ENCODE results near the gene ZMIZ2. TPM values are rescaled to one million over a fixed set of nuclear protein-coding genes. Genes with fewer than 3 reads are reported as not detected.
"Not testable (repeated sequence)": the region's sequence is repeated elsewhere in the genome, so short reads cannot be mapped to it uniquely, and the experiment has no call there.

ZMIZ2 gene
- total RNA-seq, 1 experiment from 2014 or later: 100 TPM

- intact Hi-C loops (cut with micrococcal nuclease): loop anchor here (10.0 kb wide), 2 partner anchors 55 to 105 kb away; partner anchors contain the start of gene ZMIZ2
- ChIA-PET POLR2A (interaction anchor here (0.6 to 4.4 kb wide), 3 partner anchors 11 to 160 kb away, joined by 3 to 75 read pairs (median 12); partner anchors contain the start of gene H2AZ2), CTCF (interaction anchor here (0.6 kb wide), 2 partner anchors 43 to 336 kb away, joined by 4 to 6 read pairs; no protein-coding TSS in a partner anchor)
- Mint-ChIP-seq H3K27me3 (ENCODE audit: insufficient read depth, unreplicated experiment) (no peaks in the 10 kb centered on the region), H3K4me1 (ENCODE audit: insufficient read depth, unreplicated experiment) (peaks cover 6% of the 10 kb centered on the region), H3K27ac (ENCODE audit: low read depth, unreplicated experiment) (peak overlapping the region; percentile 27), H3K9me3 (ENCODE audit: unreplicated experiment) (no peaks in the 10 kb centered on the region), H3K4me3 (ENCODE audit: unreplicated experiment) (peak overlapping the region; percentile 36), H3K36me3 (ENCODE audit: insufficient read depth, unreplicated experiment) (peaks cover 90% of the 10 kb centered on the region)
- BruUV-seq (replicated peaks): no TSS peak
- no peak for TF ChIP-seq CTCF (IDR thresholded peaks at IDR 0.05; ENCODE audit: unreplicated experiment)
- DNase-seq (ENCODE audit: unreplicated experiment): no peak
Observed at GRCh38 chr7:44799939-44800338, 51.3 kb downstream of the ZMIZ2 start.

DNA sequence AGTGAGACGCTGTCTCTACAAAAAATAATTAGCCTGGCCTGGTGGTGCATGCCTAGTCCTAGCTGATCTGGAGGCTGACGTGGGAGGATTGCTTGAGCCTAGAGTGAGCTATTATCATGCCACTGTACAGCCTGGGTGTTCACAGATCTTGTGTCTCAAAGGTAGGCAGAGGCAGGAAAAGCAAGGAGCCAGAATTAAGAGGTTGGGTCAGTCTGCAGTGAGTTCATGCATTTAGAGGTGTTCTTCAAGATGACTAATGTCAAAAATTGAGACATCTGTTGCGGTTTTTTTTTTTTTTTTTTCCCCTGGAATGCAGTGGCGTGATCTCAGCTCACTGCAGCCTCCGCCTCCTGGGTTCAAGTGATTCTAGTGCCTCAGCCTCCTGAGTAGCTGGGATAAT lies 53.2 kb downstream of the ZMIZ2 start:
- ChIA-PET CTCF (interaction anchor here (0.6 to 0.9 kb wide), 2 partner anchors 244 to 335 kb away, joined by 3 read pairs; no protein-coding TSS in a partner anchor), POLR2A (interaction anchor here (0.8 to 1.0 kb wide), 3 partner anchors 36 to 229 kb away, joined by 3 to 4 read pairs (median 3); no protein-coding TSS in a partner anchor)
- H3K36me3 Mint-ChIP-seq (ENCODE audit: insufficient read depth, unreplicated experiment): peaks cover 85% of the 10 kb centered on the region
- H3K9me3 Mint-ChIP-seq (ENCODE audit: unreplicated experiment): no peaks in the 10 kb centered on the region
- H3K4me3 Mint-ChIP-seq (ENCODE audit: unreplicated experiment): peak overlapping the region; percentile 14
- H3K4me1 Mint-ChIP-seq (ENCODE audit: insufficient read depth, unreplicated experiment): peaks cover 6% of the 10 kb centered on the region
- TF ChIP-seq CTCF (IDR thresholded peaks at IDR 0.05; ENCODE audit: unreplicated experiment): no peak
- intact Hi-C loops (cut with micrococcal nuclease): no loop called here
- H3K27me3 Mint-ChIP-seq (ENCODE audit: insufficient read depth, unreplicated experiment): no peaks in the 10 kb centered on the region
- BruUV-seq (replicated peaks): no TSS peak
- H3K27ac Mint-ChIP-seq (ENCODE audit: low read depth, unreplicated experiment): peak overlapping the region; percentile 42
- DNase-seq (ENCODE audit: unreplicated experiment): peak; percentile 76

GRCh38 chr7:44802418-44803025 lies 53.9 kb downstream of the ZMIZ2 start:
- BruUV-seq (replicated peaks): no TSS peak
- Mint-ChIP-seq H3K4me3 (ENCODE audit: unreplicated experiment) (no peak overlapping the region), H3K36me3 (ENCODE audit: insufficient read depth, unreplicated experiment) (peaks cover 79% of the 10 kb centered on the region), H3K4me1 (ENCODE audit: insufficient read depth, unreplicated experiment) (peaks cover 6% of the 10 kb centered on the region), H3K27me3 (ENCODE audit: insufficient read depth, unreplicated experiment) (no peaks in the 10 kb centered on the region), H3K9me3 (ENCODE audit: unreplicated experiment) (no peaks in the 10 kb centered on the region), H3K27ac (ENCODE audit: low read depth, unreplicated experiment) (peak overlapping the region; percentile 42)
- CTCF ChIA-PET: interaction anchor here (0.9 to 1.0 kb wide), 2 partner anchors 10 to 334 kb away, joined by 3 to 5 read pairs; no protein-coding TSS in a partner anchor
- no peak for TF ChIP-seq CTCF (IDR thresholded peaks at IDR 0.05; ENCODE audit: unreplicated experiment)
- DNase-seq (ENCODE audit: unreplicated experiment): no peak
- POLR2A ChIA-PET: interaction anchor here (0.8 to 0.9 kb wide), 2 partner anchors 35 to 230 kb away, joined by 3 to 4 read pairs; no protein-coding TSS in a partner anchor
- intact Hi-C loops (cut with micrococcal nuclease): no loop called here

DNA sequence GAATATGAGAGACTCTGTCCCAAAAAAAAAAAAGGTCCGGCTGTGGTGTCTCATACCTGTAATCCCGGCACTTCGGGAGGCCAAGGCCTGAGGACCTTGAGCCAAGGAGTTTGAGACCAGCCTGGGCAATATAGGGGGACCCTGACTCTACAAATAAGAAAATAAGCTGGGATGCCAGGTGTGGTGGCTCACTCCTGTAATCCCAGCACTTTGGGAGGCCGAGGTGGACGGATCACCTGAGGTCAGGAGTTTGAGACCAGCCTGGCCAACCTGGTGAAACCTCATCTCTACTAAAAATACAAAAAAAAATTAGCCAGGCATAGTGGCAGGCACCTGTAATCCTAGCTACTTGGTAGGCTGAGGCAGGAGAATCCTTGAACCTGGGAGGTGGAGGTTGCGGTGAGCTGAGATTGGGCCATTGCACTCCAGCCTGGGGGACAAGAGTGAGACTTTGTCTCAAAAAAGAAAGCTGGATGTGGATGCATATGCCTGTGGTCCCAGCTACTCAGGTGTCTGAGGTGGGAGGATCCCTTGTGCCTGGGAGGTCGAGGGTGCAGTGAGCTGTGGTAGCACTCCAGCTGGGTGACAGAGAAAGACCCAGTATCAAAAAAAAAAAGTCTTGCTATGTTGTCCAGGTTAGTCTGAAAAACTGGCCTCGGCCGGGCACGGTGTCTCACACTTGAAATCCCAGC lies 55.3 kb downstream of the ZMIZ2 start:
- CTCF ChIA-PET: interaction anchor here (0.6 to 0.7 kb wide), 3 partner anchors 42 to 224 kb away, joined by 3 read pairs; no protein-coding TSS in a partner anchor
- H3K4me3 Mint-ChIP-seq (ENCODE audit: unreplicated experiment); DNase-seq (ENCODE audit: unreplicated experiment); H3K27ac Mint-ChIP-seq (ENCODE audit: low read depth, unreplicated experiment); intact Hi-C loops (cut with micrococcal nuclease); BruUV-seq (replicated peaks); H3K9me3 Mint-ChIP-seq (ENCODE audit: unreplicated experiment); H3K27me3 Mint-ChIP-seq (ENCODE audit: insufficient read depth, unreplicated experiment); H3K4me1 Mint-ChIP-seq (ENCODE audit: insufficient read depth, unreplicated experiment): not testable (repeated sequence)
- POLR2A ChIA-PET: interaction anchor here (0.6 to 1.1 kb wide), 5 partner anchors 22 to 205 kb away, joined by 3 to 5 read pairs (median 4); partner anchors contain the start of gene H2AZ2
- peaks cover 66% of the 10 kb centered on the region for H3K36me3 Mint-ChIP-seq (ENCODE audit: insufficient read depth, unreplicated experiment)
